Bronchial epithelial cell (primary cell): ENCODE results near the gene TSR3. TPM values are rescaled to one million over a fixed set of nuclear protein-coding genes. Genes with fewer than 3 reads are reported as not detected.

ENCODE experiments used
- DNase-seq: peaks from one replicate; pipeline ENCODE4 v3.0.0-alpha.2; 2010; ENCODE audit warnings: low read depth
- FAIRE-seq: peaks from 2 replicates; lab custom pipeline; 2011; peaks lifted over from hg19 to GRCh38; lab: Jason Lieb, UNC
- H3K27me3 ChIP-seq: 2 replicates; pipeline ENCODE4 v1.5.1; 2011; ENCODE audit warnings: low read length; ENCODE audit not compliant: control insufficient read depth, insufficient read depth
- H3K36me3 ChIP-seq: 2 replicates; pipeline ENCODE4 v1.5.1; 2011; ENCODE audit warnings: low read length; ENCODE audit not compliant: control insufficient read depth, insufficient read depth
- H3K4me3 ChIP-seq: 2 replicates; pipeline ENCODE4 v1.5.1; 2011; ENCODE audit warnings: mild to moderate bottlenecking, low read depth, low read length, control low read depth
- CTCF ChIP-seq: IDR thresholded peaks from 2 replicates; pipeline ENCODE4 v1.5.1; 2011; ENCODE audit warnings: mild to moderate bottlenecking, moderate library complexity, low read length, control low read depth, inconsistent platforms; ENCODE audit not compliant: insufficient read depth, severe bottlenecking
- total RNA-seq: library from RNA; depleted of rRNA; stranded (reverse); fragments of >200 nt; gene quantifications from 2 replicates; pipeline ENCODE4 v1.2.1, GENCODE V29; 2014

TSR3 gene
- total RNA-seq, 1 donor from 2014 or later = 117 TPM

GRCh38 chr16:1351215-1351581, 480 bp downstream of the TSR3 start:
- FAIRE-seq = no peak
- Histone ChIP-seq H3K36me3 (peaks cover 10% of the 10 kb centered on the region), H3K4me3 (peak overlapping the region; percentile 93), H3K27me3 (no peaks in the 10 kb centered on the region)
- TF ChIP-seq CTCF = no peak
- DNase-seq = no peak

GRCh38 chr16:1350691-1351090, 987 bp downstream of the TSR3 start:
- H3K27me3 ChIP-seq = no peaks in the 10 kb centered on the region
- no peak for FAIRE-seq
- peaks cover 10% of the 10 kb centered on the region for H3K36me3 ChIP-seq
- TF ChIP-seq CTCF = no peak
- no peak for DNase-seq
- H3K4me3 ChIP-seq = peak overlapping the region; percentile 93

GRCh38 chr16:1349951-1350350, 1.7 kb downstream of the TSR3 start:
- no peak for TF ChIP-seq CTCF
- peaks cover 10% of the 10 kb centered on the region for H3K36me3 ChIP-seq
- no peaks in the 10 kb centered on the region for H3K27me3 ChIP-seq
- no peak overlapping the region for H3K4me3 ChIP-seq
- DNase-seq = no peak
- no peak for FAIRE-seq

GRCh38 chr16:1349351-1349750, 2.3 kb downstream of the TSR3 start:
- TF ChIP-seq CTCF = no peak
- H3K4me3 ChIP-seq = no peak overlapping the region
- DNase-seq = no peak
- H3K27me3 ChIP-seq = no peaks in the 10 kb centered on the region
- peaks cover 10% of the 10 kb centered on the region for H3K36me3 ChIP-seq
- FAIRE-seq = no peak

GRCh38 chr16:1348926-1349325, 2.8 kb downstream of the TSR3 start:
- no peak for TF ChIP-seq CTCF
- DNase-seq (no peak), FAIRE-seq (no peak)
- no peaks in the 10 kb centered on the region for H3K27me3 ChIP-seq
- H3K36me3 ChIP-seq = peaks cover 10% of the 10 kb centered on the region
- H3K4me3 ChIP-seq = no peak overlapping the region

- no peak for DNase-seq
- no peak for TF ChIP-seq CTCF
- H3K27me3 ChIP-seq = no peaks in the 10 kb centered on the region
- peaks cover 10% of the 10 kb centered on the region for H3K36me3 ChIP-seq
- no peak overlapping the region for H3K4me3 ChIP-seq
- FAIRE-seq = no peak
Measured at GRCh38 chr16:1348441-1348840, 3.2 kb downstream of the TSR3 start.
